HG03095 (cell line): ENCODE measurements around the gene ESR1.

Experiments
- ATAC-seq: cut with Tn5 transposase; IDR thresholded peaks from one replicate; pipeline ENCODE4 v1.9.1; 2021; ENCODE audit warnings: moderate library complexity; ENCODE audit not compliant: unreplicated experiment

ESR1 gene

DNA sequence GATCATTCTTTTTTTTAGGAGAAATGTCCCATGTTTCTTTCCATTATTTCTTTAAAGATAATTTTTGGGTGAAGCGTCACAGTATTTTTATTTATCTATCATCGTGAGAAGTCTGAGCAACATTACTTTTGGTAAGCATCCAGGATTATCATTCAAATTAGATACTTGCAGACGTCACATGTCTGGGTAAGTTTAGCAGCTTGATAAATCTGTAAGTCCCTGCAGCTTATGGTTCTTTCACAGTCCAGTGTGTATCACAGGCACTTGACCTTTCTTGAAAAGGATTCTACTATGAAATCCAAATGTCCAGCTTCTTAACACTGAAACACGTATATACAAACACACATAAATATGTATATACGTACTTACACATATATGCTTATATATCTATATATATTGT lies 359.4 kb downstream of the ESR1 start:
- no peak for ATAC-seq

DNA sequence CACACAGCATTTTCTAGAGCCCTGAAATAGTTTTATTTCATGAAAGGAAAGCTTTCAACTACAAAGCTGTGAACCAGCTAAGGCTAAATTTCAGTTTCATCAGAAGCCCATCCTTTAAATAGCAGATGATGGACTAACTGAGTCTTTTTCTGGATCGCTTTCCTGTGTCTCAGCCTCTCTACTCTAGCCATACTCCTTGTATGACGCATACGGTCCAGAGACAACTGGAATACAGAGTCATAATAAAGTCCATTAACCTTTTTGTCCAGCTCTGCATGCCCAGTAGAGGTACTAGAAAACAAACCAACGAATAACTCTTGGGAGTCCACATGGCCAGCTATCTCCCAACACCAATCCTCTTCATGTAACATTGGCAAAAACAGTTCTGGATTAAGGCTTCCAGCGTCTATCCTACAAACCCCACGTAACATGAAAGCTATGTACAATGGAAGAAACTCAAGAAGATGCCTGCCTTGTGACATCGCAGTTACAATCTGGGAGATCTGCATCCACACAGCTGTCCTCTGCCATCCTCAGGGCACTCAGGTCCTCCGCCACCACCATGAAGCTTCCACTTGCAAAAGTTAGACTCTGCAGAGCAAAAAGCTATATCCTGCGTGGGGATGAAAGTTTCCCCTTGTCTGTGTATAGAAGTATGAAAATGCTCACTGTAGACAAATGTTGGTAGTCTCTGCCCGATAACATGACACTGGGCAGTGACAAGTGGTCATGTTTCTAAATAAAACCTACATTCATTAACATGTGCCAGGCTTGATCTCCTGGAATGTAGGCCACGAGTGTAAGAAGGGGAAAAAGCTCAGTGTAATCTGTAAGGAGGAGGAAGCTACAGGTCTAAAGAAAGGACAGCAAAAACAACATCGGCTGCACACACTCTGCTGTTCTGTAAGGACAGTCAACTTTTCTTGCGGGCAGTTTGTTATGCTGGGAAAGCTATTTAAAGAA lies 360.4 kb downstream of the ESR1 start:
- ATAC-seq, result no peak

DNA sequence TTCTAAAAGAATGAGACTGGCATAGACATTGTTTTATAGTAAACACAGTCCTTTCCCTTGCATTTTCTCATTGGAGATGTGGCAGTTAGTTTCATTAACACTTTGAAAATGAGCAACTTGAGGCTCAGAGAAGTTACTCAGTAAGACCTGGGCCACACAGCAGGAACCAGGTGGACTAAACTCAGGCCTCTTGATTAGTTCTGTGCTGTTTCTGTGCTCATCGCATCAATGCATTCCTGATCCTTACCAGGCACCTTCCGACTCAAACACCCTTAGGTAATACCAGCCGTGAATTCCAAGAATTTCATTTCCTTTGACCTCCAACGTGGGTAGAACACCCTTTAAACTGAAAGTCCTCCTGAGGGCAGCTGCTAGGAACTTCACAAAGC lies 362.8 kb downstream of the ESR1 start:
- no peak for ATAC-seq

DNA sequence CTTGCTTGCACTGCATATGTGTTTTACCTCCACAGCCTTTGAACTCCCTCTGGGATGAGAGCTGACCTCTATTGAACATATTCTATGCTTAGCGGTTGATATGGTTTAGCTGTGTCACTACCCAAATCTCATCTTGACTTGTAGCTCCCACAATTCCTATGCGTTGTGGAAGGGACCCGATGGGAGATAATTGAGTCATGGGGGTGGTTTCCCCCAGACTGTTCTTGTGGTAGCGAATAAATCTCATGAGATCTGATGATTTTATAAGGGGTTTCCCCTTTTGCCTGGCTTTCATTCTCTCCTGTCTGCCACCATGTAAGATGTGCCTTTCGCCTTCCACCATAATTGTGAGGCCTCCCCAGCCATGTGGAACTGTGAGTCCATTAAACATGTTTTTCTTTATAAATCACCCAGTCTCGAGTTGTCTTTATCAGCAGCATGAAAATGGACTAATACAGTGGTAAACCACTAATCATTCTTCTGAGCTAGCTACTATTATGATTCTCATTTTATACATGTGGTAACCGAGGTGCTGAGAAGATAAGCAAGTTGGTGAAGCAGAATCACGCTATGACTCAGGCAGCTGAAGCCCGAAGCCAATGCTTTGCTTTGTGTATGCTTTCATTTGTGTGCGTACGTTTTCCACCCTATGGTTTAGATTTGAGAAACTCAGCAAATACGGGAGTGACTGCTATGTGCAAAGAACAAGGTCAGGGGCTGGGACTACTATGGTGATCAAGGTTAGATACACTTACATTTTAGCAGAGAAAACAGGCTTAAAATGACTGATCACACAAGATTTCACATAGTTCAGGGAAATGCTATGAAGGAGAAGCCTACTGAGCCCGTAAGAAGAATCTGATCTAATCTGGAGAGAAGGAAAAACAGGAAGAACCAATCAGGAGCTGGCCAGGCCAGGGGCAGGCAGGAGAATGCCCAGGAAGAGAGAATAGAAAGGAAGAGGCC lies 363.5 kb downstream of the ESR1 start:
- ATAC-seq, result peak; percentile 96

DNA sequence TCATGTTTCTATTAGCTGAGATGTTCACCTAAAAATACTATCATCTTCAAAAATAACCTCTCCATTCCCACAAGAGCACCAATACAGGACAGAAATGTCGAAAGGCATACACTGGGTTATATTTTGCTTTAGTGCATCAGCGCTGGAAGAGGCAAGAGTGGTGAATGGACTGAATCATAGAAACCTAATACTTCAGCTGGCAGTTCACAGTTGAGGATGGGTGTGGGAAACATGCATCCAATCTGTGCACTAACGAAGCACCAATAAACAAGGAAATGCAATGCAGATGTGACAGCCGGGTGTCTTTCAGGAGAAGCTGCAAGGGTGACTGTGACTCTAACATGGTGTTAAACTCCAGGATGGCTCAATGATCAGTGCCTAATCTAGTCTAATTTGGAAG lies 365.8 kb downstream of the ESR1 start:
- no peak for ATAC-seq

DNA sequence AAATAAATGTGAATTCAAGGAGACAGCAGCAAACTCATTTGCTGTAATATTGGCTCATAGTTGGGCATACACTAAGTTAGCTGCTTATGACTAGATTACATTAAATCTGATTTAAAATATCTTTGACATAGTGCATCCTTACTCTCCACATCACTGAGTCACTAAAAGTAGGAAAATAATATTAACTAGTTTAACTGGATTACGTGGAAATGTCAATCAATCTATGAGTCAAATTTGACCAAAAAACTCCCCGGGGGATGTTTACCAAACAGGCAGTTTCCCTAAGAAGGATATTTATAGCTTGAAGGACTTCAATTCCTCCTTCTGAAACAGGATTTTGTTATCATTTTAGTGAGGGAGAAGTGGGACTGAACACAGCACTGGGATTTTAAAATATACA lies 366.5 kb downstream of the ESR1 start:
- ATAC-seq, result no peak

GRCh38 chr6:152176268-152176667 lies 368.8 kb downstream of the ESR1 start:
- ATAC-seq, result no peak
